GM19438 (cell line): ENCODE data around the gene TMEM39B.
"Not testable (repeated sequence)": the region's sequence is repeated elsewhere in the genome, so short reads cannot be mapped to it uniquely, and the experiment has no call there.

Experiments
- ATAC-seq: cut with Tn5 transposase; IDR thresholded peaks from one replicate; pipeline ENCODE4 v1.9.1; 2021; ENCODE audit warnings: low read depth; ENCODE audit not compliant: unreplicated experiment

The TMEM39B gene

GRCh38 chr1:32111040-32111623 lies 38.4 kb downstream of the TMEM39B start:
- no peak for ATAC-seq

- ATAC-seq, result no peak
Measured at GRCh38 chr1:32111789-32112188, 39.0 kb downstream of the TMEM39B start.

- no peak for ATAC-seq
Measured at GRCh38 chr1:32112806-32113375, 40.2 kb downstream of the TMEM39B start.

- ATAC-seq, result not testable (repeated sequence)
Measured at GRCh38 chr1:32113436-32113835, 40.7 kb downstream of the TMEM39B start.

GRCh38 chr1:32114420-32114819 lies 41.7 kb downstream of the TMEM39B start:
- no peak for ATAC-seq

- no peak for ATAC-seq
Measured at GRCh38 chr1:32115496-32115895, 42.8 kb downstream of the TMEM39B start.

- ATAC-seq, result no peak
Measured at GRCh38 chr1:32116531-32116930, 43.8 kb downstream of the TMEM39B start.

- no peak for ATAC-seq
Measured at GRCh38 chr1:32122151-32122550, 49.4 kb downstream of the TMEM39B start.

GRCh38 chr1:32123361-32123760 lies 50.6 kb downstream of the TMEM39B start:
- ATAC-seq, result not testable (repeated sequence)

- no peak for ATAC-seq
Measured at GRCh38 chr1:32125313-32125712, 52.6 kb downstream of the TMEM39B start.

GRCh38 chr1:32126770-32127169 lies 54.0 kb downstream of the TMEM39B start:
- ATAC-seq, result no peak

GRCh38 chr1:32127409-32128198 lies 54.9 kb downstream of the TMEM39B start:
- ATAC-seq, result no peak

GRCh38 chr1:32128479-32128878 lies 55.7 kb downstream of the TMEM39B start:
- ATAC-seq, result no peak

GRCh38 chr1:32128964-32129363 lies 56.2 kb downstream of the TMEM39B start:
- no peak for ATAC-seq

- ATAC-seq, result not testable (repeated sequence)
Measured at GRCh38 chr1:32133950-32134280, 61.2 kb downstream of the TMEM39B start.

GRCh38 chr1:32137111-32137510 lies 64.4 kb downstream of the TMEM39B start:
- ATAC-seq, result no peak

GRCh38 chr1:32138965-32139364 lies 66.2 kb downstream of the TMEM39B start:
- ATAC-seq, result no peak

- ATAC-seq, result no peak
Measured at GRCh38 chr1:32142446-32143301, 69.9 kb downstream of the TMEM39B start.

- not testable (repeated sequence) for ATAC-seq
Measured at GRCh38 chr1:32143302-32143695, 70.6 kb downstream of the TMEM39B start.

GRCh38 chr1:32144033-32144432 lies 71.3 kb downstream of the TMEM39B start:
- ATAC-seq, result no peak

GRCh38 chr1:32147799-32148198 lies 75.1 kb downstream of the TMEM39B start:
- ATAC-seq, result not testable (repeated sequence)
